Right lobe of liver (tissue), 6 donors: ENCODE measurements around the gene AGR2. TPM values are rescaled to one million over a fixed set of nuclear protein-coding genes. Genes with fewer than 3 reads are reported as not detected.
"Not testable (repeated sequence)": the region's sequence is repeated elsewhere in the genome, so short reads cannot be mapped to it uniquely, and the experiment has no call there.

ENCODE experiments used
- ATAC-seq, 4 donors: fragments of 200-7000 bp; cut with Tn5 transposase; one replicate each; pipeline ENCODE4 v1.9.1; 2020; ENCODE audit warnings: mild to moderate bottlenecking in 4 of 4, moderate library complexity in 4 of 4
- DNase-seq, 3 donors: peaks; one replicate each; pipeline ENCODE4 v3.0.0-alpha.2; 2020
- H3K27ac ChIP-seq, 3 donors: fragments of 200-600 bp; one replicate each; pipeline ENCODE4 v1.8.0; 2022
- H3K27me3 ChIP-seq, 2 donors: fragments of 200-600 bp; one replicate each; pipeline ENCODE4 v1.8.0; 2022
- H3K36me3 ChIP-seq, 4 donors: fragments of 200-600 bp; sonication (generic) in 1 of 4; one replicate each; pipeline versions ENCODE4 v1.5.1 to v1.8.0; 2017 to 2022; ENCODE audit warnings: control low read depth in 1 of 4
- H3K4me1 ChIP-seq, 4 donors: fragments of 200-600 bp; sonication (generic) in 1 of 4; one replicate each; pipeline versions ENCODE4 v1.5.1 to v1.8.0; 2017 to 2022; ENCODE audit warnings: control low read depth in 1 of 4
- H3K4me3 ChIP-seq, 3 donors: fragments of 200-600 bp; one replicate each; pipeline ENCODE4 v1.8.0; 2022
- H3K9me3 ChIP-seq, 4 donors: fragments of 200-600 bp; sonication (generic) in 1 of 4; one replicate each; pipeline versions ENCODE4 v1.5.1 to v1.8.0; 2017 to 2022; ENCODE audit warnings: control low read depth in 1 of 4
- CTCF ChIP-seq, 4 donors: fragments of 200-600 bp in 3 of 4; fragments of 450-650 bp in 1 of 4; IDR thresholded peaks; one replicate each; pipeline versions ENCODE4 v1.5.1 to v1.8.0; 2016 to 2022; ENCODE audit warnings: antibody characterized with exemption in 4 of 4, mild to moderate bottlenecking in 2 of 4
- POLR2A ChIP-seq: fragments of 450-650 bp; IDR thresholded peaks from one replicate; pipeline ENCODE4 v1.6.1; 2017; ENCODE audit warnings: antibody characterized with exemption, mild to moderate bottlenecking
- WGBS: methylation state at CpG from one replicate; pipeline ENCODE4 v1.1.6; 2018; ENCODE audit warnings: low coverage, low lambda C conversion rate; ENCODE audit not compliant: insufficient coverage; ENCODE audit errors: missing lambda C conversion rate; 5-methylcytosine and 5-hydroxymethylcytosine counted together
- intact Hi-C, 2 donors: fragments of 100-400 bp; cut with DNase I; formaldehyde crosslinking; loops; one replicate each; pipeline versions ENCODE4 v1.11.2 to v1.14.1; 2022
- long read RNA-seq: library from polyadenylated mRNA; unstranded; transcript quantifications from one replicate; pipeline ENCODE4 v2.0.0, GENCODE V29; 2019
- total RNA-seq, 6 experiments: library from RNA; depleted of rRNA in 2 of 6; stranded (reverse); fragments of >200 nt in 2 of 6; fragmentation: NEBNext Ultra II Directional in 3 of 6; extraction: Animal tissue kit (Norgen Biotek cat#: 25700) in 3 of 6; gene quantifications; one replicate each; pipeline versions ENCODE4 v1.1.0 to v1.2.4, GENCODE V29; 2016 to 2023
- donor health status: DM: no; HTN: yes; CAD: no.
- donor health status: DM: no; HTN: no; CAD: no.
- donor health status: DM: no; HTN: no; CAD: no.
- donor health status: DM: no; HTN: yes; CAD: no.
- donor health status: DM: no; HTN: yes; CAD: no.

The AGR2 gene
- under 1 TPM in 4 of 6 experiments, not detected in 2; 0.15 to 0.43 (median 0.33) TPM for total RNA-seq
- long read RNA-seq = 0 reads

- TF ChIP-seq POLR2A (no peak), CTCF (IDR thresholded peaks at IDR 0.05) (no peak)
- no peak within 1 kb of the TSS for H3K4me3 ChIP-seq
- no peak within 1 kb of the TSS for H3K27ac ChIP-seq
- H3K27me3 ChIP-seq = no peaks in the 10 kb centered on the region
- WGBS = 59% methylated on average over 10 of the region's 13 CpGs
- no peaks in the 10 kb centered on the region for H3K4me1 ChIP-seq
- intact Hi-C loops = no loop called here
- DNase-seq (no peak), ATAC-seq (no peak)
- H3K36me3 ChIP-seq = no peaks in the 10 kb centered on the region
- no peaks in the 10 kb centered on the region for H3K9me3 ChIP-seq
Measured at GRCh38 chr7:16804674-16805439, at the start of gene AGR2. Gene AGR2 (minus strand): TSS chr7:16804999. CDS start chr7:16801796, 3,203 bp downstream.

GRCh38 chr7:16853189-16853588 lies 48.4 kb upstream of the AGR2 start:
- WGBS = 77% methylated on average over 8 of the region's 11 CpGs
- H3K36me3 ChIP-seq, intact Hi-C loops, H3K27ac ChIP-seq, H3K9me3 ChIP-seq, DNase-seq, H3K27me3 ChIP-seq, H3K4me3 ChIP-seq, H3K4me1 ChIP-seq, ATAC-seq: not testable (repeated sequence)

GRCh38 chr7:16851829-16852228 lies 47.0 kb upstream of the AGR2 start:
- intact Hi-C loops = no loop called here
- Histone ChIP-seq H3K27ac (no peak overlapping the region), H3K27me3 (no peaks in the 10 kb centered on the region), H3K9me3 (no peaks in the 10 kb centered on the region), H3K4me3 (no peak overlapping the region), H3K4me1 (no peaks in the 10 kb centered on the region), H3K36me3 (no peaks in the 10 kb centered on the region)
- peak in 1 of 4 donors; percentile 14 for ATAC-seq
- TF ChIP-seq CTCF (IDR thresholded peaks at IDR 0.05) (no peak), POLR2A (no peak)
- no peak for DNase-seq
- WGBS = 18% methylated on average over 1 of the region's 2 CpGs

- H3K27ac ChIP-seq = no peak overlapping the region
- H3K36me3 ChIP-seq = no peaks in the 10 kb centered on the region
- ATAC-seq = no peak
- TF ChIP-seq CTCF (IDR thresholded peaks at IDR 0.05) = no peak
- TF ChIP-seq POLR2A = no peak
- WGBS = 78% methylated on average over 4 of the region's 44 CpGs
- intact Hi-C loops = no loop called here
- DNase-seq = no peak
- no peaks in the 10 kb centered on the region for H3K4me1 ChIP-seq
- H3K9me3 ChIP-seq = no peaks in the 10 kb centered on the region
- H3K27me3 ChIP-seq = no peaks in the 10 kb centered on the region
- no peak overlapping the region for H3K4me3 ChIP-seq
Measured at GRCh38 chr7:16850614-16851466, 46.0 kb upstream of the AGR2 start.
